Parathyroid adenoma (tissue), 2 donors: ENCODE data around the gene SNTG2.

Experiments
- H2AFZ ChIP-seq: fragments of 300-600 bp; sonication (generic); one replicate; pipeline ENCODE4 v1.7.0; 2017; ENCODE audit warnings: antibody characterized with exemption, mild to moderate bottlenecking
- H3K27ac ChIP-seq: fragments of 300-600 bp; sonication (generic); one replicate; pipeline ENCODE4 v1.7.0; 2017
- H3K27me3 ChIP-seq: fragments of 300-600 bp; sonication (generic); one replicate; pipeline ENCODE4 v1.7.0; 2017; ENCODE audit warnings: low read length; ENCODE audit not compliant: control insufficient read depth, insufficient read depth
- H3K36me3 ChIP-seq: fragments of 300-600 bp; sonication (generic); one replicate; pipeline ENCODE4 v1.7.0; 2017; ENCODE audit warnings: low read length; ENCODE audit not compliant: control insufficient read depth, insufficient read depth
- H3K4me1 ChIP-seq: fragments of 300-600 bp; sonication (generic); one replicate; pipeline ENCODE4 v1.7.0; 2017; ENCODE audit warnings: control low read depth
- H3K4me2 ChIP-seq: fragments of 300-600 bp; sonication (generic); one replicate; pipeline ENCODE4 v1.7.0; 2017; ENCODE audit warnings: low read length
- H3K4me3 ChIP-seq: fragments of 300-600 bp; sonication (generic); one replicate; pipeline ENCODE4 v1.7.0; 2017; ENCODE audit warnings: low read depth, low read length
- H3K79me2 ChIP-seq: fragments of 300-600 bp; sonication (generic); one replicate; pipeline ENCODE4 v1.7.0; 2017; ENCODE audit warnings: control low read depth
- H3K9ac ChIP-seq: fragments of 300-600 bp; sonication (generic); one replicate; pipeline ENCODE4 v1.7.0; 2017; ENCODE audit warnings: mild to moderate bottlenecking
- H3K9me3 ChIP-seq: fragments of 300-600 bp; sonication (generic); one replicate; pipeline ENCODE4 v1.7.0; 2017; ENCODE audit warnings: low read length; ENCODE audit not compliant: control insufficient read depth
- TF ChIP-seq, protein P1 (sequence below): fragments of 300-600 bp; sonication (generic); IDR thresholded peaks from one replicate; pipeline ENCODE4 v1.7.0; 2017; ENCODE audit warnings: antibody characterized with exemption, mild to moderate bottlenecking
- donor health status: primary hyperparathyroidism.

Gene SNTG2

DNA sequence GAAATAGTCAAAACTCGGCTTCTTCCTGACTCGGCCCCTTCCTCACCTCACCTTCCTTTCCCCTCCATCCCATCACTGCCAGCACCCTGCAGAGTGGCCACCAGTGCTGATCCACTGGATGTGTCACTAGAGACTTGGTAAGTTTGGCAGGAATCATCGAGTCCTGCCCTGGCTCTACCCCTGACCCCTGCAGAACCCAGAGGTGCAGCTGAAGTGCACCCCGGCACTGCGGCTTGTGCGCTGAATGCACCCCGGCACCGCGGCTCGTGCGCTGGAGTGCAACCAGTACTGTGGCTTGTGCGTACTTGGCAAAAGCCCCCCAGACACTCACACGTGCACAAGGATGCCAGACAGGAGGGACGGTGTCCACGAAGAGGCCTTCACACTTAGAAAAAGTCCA lies 206.5 kb downstream of the SNTG2 start:
- H3K4me3 ChIP-seq = no peak overlapping the region
- H3K27ac ChIP-seq = no peak overlapping the region
- no peak overlapping the region for H2AFZ ChIP-seq
- H3K9ac ChIP-seq = no peak overlapping the region
- H3K36me3 ChIP-seq = no peaks in the 10 kb centered on the region
- no peaks in the 10 kb centered on the region for H3K4me1 ChIP-seq
- TF ChIP-seq, protein P1, sequence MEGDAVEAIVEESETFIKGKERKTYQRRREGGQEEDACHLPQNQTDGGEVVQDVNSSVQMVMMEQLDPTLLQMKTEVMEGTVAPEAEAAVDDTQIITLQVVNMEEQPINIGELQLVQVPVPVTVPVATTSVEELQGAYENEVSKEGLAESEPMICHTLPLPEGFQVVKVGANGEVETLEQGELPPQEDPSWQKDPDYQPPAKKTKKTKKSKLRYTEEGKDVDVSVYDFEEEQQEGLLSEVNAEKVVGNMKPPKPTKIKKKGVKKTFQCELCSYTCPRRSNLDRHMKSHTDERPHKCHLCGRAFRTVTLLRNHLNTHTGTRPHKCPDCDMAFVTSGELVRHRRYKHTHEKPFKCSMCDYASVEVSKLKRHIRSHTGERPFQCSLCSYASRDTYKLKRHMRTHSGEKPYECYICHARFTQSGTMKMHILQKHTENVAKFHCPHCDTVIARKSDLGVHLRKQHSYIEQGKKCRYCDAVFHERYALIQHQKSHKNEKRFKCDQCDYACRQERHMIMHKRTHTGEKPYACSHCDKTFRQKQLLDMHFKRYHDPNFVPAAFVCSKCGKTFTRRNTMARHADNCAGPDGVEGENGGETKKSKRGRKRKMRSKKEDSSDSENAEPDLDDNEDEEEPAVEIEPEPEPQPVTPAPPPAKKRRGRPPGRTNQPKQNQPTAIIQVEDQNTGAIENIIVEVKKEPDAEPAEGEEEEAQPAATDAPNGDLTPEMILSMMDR = no peak
- H3K27me3 ChIP-seq = no peaks in the 10 kb centered on the region
- no peaks in the 10 kb centered on the region for H3K9me3 ChIP-seq
- no peaks in the 10 kb centered on the region for H3K79me2 ChIP-seq
- H3K4me2 ChIP-seq = no peak overlapping the region

DNA sequence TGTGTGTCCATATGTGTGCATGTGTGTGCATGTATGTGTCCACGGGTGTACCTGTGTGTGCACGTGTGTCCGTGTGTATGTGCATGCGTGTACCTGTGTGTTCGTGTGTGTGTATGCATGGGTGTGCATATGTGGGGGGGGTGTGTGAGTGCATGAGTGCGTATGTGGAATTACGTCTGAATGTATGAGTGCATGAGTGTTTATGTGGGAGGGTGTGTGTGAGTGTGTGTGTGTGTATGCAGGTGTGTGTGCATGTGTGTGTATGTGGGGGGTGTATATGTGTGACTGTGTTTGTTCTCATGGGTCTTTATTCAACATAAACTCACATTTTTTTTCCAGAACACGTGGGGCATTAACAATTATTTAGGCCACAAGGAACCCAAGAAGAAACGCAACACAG lies 208.4 kb downstream of the SNTG2 start:
- H3K4me3 ChIP-seq = no peak overlapping the region
- H3K27me3 ChIP-seq = no peaks in the 10 kb centered on the region
- H3K27ac ChIP-seq = no peak overlapping the region
- TF ChIP-seq, protein P1 = no peak
- H3K4me1 ChIP-seq = no peaks in the 10 kb centered on the region
- no peak overlapping the region for H3K4me2 ChIP-seq
- H3K9me3 ChIP-seq = no peaks in the 10 kb centered on the region
- H3K79me2 ChIP-seq = no peaks in the 10 kb centered on the region
- H2AFZ ChIP-seq = no peak overlapping the region
- no peaks in the 10 kb centered on the region for H3K36me3 ChIP-seq
- no peak overlapping the region for H3K9ac ChIP-seq

DNA sequence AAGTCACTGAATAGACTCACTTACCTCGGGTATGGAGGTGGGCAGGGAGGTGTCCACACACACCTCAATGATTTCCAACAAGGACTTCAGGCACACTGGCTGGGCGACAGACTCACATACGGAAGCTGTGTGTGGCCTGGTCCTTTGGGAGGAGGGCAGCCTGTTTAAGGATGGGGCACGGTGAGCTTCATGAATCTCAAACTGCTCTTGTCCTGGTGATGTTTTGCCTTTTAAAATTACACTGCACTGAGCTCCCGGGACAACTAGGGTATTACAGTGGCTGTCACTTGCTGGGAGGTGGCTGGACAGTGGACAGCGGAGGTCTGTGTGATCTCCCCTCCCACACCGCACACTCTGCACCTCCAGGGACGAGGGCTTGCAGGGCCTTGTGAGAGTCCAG lies 211.6 kb downstream of the SNTG2 start:
- Histone ChIP-seq H2AFZ (no peak overlapping the region), H3K27ac (no peak overlapping the region), H3K9ac (no peak overlapping the region), H3K4me3 (no peak overlapping the region), H3K4me1 (no peaks in the 10 kb centered on the region), H3K9me3 (no peaks in the 10 kb centered on the region), H3K79me2 (no peaks in the 10 kb centered on the region), H3K36me3 (no peaks in the 10 kb centered on the region), H3K4me2 (no peak overlapping the region), H3K27me3 (no peaks in the 10 kb centered on the region)
- TF ChIP-seq, protein P1 = no peak

DNA sequence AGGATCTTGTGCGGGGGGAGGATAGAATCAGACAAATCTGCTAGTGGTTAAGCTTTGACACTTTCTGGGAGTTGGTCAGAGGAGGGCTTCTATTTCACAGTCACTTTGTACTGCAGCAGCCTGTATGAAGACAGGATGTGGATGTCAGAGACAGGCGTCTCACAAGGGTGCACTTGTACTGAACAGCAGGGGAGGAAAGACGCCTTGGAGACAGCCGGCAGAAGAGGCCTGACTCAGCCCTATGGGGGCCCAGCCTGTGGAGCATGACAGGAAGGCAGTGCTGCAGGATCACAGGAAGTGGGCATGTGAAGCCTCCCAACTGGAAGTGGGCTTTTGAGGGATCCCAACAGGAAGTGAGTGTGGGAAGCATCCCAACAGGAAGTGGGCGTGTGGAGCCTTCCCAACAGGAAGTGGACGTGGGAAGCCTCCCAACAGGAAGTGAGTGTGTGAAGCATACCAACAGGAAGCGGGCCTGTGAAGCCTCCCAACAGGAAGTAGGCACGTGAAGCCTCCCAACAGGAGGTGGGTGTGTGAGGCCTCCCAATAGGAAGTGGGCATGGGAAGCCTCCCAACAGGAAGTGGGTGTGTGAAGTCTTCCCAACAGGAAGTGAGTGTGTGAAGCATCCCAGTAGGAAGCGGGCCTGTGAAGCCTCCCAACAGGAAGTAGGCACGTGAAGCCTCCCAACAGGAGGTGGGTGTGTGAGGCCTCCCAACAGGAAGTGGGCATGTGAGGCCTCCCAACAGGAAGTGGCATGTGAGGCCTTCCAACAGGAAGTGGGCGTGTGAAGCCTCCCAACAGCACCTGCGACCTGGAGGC lies 212.3 kb downstream of the SNTG2 start:
- peak overlapping the region; percentile 42 for H3K27ac ChIP-seq
- TF ChIP-seq, protein P1 = no peak
- H3K79me2 ChIP-seq = no peaks in the 10 kb centered on the region
- H3K4me3 ChIP-seq = no peak overlapping the region
- H3K9ac ChIP-seq = no peak overlapping the region
- no peak overlapping the region for H2AFZ ChIP-seq
- H3K36me3 ChIP-seq = no peaks in the 10 kb centered on the region
- no peaks in the 10 kb centered on the region for H3K4me1 ChIP-seq
- H3K27me3 ChIP-seq = no peaks in the 10 kb centered on the region
- H3K4me2 ChIP-seq = no peak overlapping the region
- H3K9me3 ChIP-seq = no peaks in the 10 kb centered on the region

DNA sequence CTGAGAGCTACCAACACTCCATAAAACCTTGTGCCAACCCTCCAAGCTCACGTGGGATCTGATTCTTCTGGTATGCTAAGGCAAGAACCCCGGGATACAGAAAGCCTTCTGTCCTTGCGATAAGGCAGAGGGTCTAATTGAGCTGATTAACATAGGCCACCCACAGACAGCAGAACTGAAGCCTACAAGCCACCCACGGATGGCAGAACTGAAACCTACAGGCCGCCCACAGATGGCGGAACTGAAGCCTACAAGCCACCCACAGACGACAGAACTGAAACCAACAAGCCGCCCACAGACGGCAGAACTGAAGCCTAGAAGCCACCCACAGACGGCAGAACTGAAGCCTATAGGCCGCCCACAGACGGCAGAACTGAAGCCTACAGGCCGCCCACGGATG lies 216.3 kb downstream of the SNTG2 start:
- Histone ChIP-seq H3K4me3 (no peak overlapping the region), H2AFZ (no peak overlapping the region), H3K9ac (no peak overlapping the region), H3K27me3 (no peaks in the 10 kb centered on the region), H3K79me2 (no peaks in the 10 kb centered on the region), H3K4me1 (no peaks in the 10 kb centered on the region), H3K4me2 (no peak overlapping the region), H3K36me3 (no peaks in the 10 kb centered on the region), H3K27ac (no peak overlapping the region), H3K9me3 (no peaks in the 10 kb centered on the region)
- TF ChIP-seq, protein P1 = no peak
